Dermis microvascular lymphatic vessel endothelial cell (primary cell): ENCODE data around the gene DNAH17. TPM values are rescaled to one million over a fixed set of nuclear protein-coding genes. Genes with fewer than 3 reads are reported as not detected.

Experiments
- DNase-seq, 2 donors: peaks; one replicate each; pipeline versions ENCODE4 v3.0.0 to v3.0.0-alpha.2; 2010; ENCODE audit warnings: low read depth in 2 of 2
- total RNA-seq: library from RNA; depleted of rRNA; stranded (reverse); fragments of >200 nt; gene quantifications from 2 replicates; pipeline ENCODE4 v1.2.1, GENCODE V29; 2014

DNAH17 gene
- total RNA-seq, 1 donor from 2014 or later, result under 0.01 TPM

DNA sequence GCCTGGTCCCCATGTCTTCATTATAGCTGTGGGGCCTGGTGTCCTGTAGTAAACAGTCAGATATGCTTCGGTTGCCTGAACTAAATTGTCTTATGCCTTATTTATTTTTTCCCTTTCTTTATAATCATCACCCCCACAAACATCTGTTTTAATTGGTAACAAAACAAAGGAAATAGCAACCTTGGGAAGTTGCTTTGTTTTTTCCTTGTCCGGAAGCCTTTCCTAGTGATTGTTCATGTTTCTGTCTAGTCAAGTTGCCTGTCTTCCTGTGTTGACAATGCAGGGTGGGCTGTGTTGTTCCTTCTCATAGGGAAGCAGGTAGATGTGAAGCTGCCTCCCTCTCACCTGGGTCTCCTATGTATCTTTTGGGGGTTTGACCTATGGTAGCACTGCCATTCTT is 182.0 kb downstream of the DNAH17 start:
- DNase-seq, result peak in 1 of 2 donors; percentile 68

DNA sequence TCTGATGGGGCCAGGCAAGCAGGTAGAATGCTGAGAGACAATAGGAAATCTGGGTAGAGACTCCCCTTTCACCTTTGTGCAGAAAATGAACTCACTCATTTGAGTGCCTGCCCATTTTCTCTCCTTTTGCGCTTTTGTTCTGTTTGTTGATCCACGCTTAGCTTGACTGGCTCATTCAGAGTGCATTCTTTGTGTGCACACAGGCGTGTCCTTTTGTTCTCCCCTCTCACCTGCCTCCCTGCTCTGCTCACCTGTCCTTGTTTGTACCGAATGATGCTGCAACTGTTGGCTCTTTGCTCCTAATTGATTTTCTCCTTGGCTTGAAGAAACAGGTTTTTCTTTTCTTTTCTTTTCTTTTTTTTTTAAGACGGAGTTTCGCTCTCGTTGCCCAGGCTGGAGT is 183.0 kb downstream of the DNAH17 start:
- no peak for DNase-seq

DNA sequence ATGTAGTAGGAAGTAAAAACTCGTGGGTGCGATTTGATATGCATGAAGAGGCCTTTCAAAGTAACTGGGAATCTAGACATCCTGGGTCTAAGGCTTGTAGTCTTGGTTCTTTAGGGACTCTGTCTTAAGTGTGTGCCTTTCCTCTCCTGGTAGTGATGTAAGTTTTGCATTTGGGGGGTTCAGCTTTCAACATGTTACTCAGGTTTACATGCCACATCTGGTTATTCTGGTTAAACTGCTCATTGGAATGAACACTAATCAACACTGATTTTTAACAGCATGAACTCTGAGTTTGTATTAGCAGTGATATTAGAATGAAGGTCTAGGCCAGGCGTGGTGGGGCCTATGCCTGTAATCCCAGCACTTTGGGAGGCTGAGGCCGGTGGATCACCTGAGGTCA is 183.6 kb downstream of the DNAH17 start:
- DNase-seq, result no peak

DNA sequence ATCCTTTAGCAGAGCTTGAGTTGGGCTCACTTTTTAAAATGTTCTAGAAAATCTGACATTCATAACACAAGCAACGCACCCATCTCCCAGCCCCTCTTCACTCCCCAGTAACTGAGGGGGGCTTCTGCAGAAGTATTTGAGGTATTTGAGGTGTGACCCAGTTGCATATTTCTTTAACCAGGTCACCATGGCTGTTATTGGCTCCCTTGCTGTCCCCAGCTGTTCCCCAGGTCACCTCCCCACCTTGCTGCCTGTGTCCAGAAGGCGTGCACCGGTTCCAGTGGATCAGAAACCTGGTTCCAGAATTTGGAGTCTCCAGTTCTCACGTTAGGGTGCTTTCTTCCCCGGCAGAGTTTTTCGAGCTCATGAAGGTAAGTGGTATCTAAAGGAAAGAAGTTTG is 184.9 kb downstream of the DNAH17 start:
- no peak for DNase-seq

DNA sequence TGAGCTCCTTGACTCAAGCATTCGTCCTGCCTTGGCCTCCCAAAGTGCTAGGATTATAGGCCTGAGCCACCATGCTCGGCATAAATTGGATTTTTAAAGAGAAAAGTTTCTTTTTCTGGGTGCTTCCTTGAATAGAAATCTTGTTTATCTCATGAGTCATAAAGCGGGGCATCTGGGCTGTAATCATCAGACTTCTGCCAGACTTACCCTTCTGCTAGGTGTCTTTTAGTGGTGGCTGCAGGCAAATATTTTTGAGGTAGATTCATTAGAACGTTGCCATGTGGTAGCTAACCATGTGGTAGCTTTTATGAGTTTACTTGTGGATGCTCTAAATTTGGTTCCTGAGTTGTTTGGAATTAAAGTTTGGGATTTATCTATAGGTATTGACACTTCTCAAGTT is 185.4 kb downstream of the DNAH17 start:
- peak in 1 of 2 donors; percentile 79 for DNase-seq

DNA sequence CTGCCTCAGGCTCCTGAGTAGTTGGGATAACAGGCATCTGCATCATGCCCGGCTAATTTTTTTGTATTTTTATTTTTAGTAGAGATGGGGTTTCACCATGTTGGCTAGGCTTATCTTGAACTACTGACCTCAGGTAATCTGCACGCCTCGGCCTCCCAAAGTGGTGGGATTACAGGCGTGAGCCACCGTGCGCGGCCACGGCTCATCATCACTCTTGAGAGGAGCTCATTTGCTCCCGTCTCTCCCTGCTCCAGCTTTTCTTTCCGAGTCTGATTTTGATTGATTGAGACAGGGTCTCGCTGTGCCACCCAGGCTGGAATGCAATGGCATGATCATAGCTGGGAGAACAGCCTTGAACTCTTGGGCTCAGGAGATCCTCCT is 186.2 kb downstream of the DNAH17 start:
- no peak for DNase-seq

DNA sequence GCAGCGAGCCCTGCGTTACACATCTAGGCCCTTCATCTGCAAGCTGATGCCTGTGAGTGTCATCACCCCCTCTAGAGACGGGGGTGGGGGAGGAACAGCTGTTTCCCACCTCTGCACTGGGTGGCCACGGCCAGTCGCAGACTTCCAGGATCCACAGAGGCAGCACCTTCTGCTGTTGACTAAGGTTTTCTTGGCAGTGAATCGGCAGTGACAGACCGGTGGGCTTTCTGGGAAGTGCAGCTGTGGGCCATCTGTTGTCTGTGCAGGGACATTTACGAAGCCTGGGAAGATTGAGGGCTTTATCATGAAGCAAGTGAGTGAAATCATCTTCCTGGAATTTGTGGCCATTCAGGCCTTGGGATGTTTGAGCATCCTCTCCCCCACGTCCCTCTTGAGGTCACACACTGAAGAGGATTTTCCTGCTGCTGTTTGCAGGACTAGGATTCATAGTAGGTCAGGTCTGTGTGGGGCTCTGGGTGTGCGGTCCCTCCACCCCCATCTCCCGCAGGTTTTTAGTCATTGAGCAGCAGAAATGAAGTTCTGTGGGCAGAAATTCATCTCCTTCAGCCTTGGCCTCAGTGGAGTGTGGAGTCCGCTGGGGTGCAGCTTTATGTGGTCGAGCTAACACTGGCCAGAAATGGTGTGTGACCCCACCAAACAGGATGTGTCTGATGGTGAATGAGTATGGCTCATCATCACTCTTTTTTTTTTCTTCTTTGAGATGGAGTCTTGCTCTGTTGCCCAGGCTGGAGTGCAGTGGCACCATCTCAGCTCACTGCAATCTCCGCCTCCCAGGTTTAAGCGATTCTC is 186.8 kb downstream of the DNAH17 start:
- DNase-seq, result peak in 1 of 2 donors; percentile 67

DNA sequence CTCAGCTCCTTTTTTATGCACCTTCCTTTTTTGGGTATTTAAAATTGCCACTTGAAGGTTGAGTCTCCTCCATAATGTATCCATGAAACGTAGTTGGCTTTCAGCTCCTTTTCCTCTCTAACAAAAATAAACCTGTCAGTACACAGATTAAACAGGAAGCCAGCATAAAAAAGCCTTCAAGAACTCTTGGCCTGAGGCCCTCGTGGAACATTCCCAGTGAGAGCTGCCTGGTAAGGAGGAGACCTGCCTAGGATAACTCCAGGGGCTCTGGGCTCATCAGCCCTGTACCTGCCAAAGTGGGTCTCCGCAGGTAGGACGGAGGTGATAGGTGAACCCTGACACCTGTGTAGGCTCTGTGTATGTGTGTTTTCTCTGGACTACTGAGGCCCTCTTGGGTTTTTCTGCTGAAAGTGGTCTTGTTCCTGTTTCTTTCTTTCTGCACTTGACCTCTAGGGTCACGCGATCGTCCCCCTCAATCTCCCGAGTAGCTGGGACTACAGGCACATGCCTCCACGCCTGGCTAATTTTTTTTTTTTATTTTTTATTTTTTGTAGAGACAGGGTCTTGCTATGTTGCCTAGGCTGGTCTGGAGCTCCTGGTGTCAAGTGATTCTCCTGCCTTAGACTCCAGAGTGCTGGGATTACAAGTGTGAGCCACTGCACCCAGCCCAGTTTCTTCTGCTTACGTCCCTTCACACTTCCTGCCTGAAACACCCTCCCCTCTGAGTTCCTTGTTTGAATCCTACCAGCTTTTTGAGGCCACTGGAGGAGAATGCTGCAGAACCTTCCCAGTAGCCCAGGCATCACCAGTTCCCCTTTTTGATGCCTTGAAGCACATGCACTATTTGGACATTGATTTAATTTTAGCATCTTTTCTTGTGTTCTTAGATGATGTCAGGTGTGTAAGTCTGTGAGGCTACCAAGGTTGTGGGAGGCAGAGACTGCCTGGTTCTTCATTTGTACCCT is 188.9 kb downstream of the DNAH17 start:
- DNase-seq, result peak in 1 of 2 donors; percentile 86

DNA sequence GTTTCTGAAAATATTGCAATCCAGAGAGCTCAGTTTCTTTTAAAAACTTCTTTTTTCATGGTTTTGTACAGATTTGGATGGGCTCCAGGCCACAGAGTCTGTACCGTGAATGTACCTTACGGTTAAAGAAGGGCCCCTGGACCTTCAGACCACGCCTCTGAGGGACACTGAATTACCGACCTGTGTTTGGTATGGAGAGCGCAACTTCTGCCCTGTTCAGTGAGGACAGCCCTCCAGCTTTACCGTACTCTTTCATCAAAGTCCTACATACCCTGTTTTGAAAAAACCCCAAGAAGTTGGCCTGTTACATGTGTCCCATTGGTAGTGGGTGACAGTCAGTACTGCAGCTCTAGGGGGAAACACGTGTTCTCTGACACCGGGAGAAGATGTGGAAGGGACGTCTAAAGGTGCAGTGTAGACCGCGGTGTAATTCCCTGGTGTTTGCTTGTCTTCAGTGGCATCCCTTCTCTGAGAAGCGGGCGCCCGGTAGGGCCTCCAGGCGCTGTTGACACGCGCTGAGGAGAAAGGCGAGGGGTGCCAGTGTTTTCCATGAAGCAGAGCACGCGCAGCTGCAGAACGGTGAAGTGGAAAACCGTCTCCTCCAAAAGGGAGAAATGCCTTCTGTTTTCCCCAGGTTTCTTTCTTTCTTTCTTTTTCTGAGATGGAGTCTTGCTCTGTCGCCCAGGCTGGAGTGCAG is 192.6 kb downstream of the DNAH17 start:
- no peak for DNase-seq

DNA sequence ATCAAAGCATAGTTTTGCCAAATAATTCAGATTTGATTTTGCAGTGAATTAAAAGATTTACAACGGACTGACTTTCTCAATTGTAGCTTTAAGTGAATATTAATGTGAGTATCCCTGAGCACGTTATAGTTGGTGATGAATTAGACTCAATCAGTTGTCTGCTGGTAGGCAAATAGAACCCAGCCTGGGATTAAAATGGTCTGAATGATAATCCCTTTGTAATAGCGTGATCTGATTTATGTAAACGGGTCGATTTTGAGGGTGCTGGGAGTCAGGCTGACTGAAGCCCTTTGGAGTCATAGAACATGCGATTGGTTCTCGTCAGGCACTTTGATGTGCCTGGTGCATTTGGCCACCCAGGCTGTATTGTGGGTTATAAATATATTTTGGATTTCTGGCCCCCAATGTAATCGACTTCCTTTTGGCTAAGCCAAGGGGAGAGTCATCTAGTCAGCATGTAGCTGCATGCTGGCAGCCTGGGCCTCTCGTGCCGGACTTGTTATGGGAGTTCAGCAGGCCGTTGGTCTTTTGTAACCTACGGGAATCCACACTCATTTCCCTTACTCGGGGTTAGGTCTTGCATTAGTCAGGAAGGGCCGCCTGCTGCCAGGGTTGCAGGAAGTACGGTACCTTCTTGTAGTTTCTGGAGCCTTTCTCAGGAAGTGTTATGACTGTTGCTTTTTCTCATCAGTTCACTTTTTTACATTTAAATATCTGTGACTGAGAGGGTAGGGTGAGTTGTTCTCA is 193.3 kb downstream of the DNAH17 start:
- DNase-seq, result peak; percentile 92 to 99

DNA sequence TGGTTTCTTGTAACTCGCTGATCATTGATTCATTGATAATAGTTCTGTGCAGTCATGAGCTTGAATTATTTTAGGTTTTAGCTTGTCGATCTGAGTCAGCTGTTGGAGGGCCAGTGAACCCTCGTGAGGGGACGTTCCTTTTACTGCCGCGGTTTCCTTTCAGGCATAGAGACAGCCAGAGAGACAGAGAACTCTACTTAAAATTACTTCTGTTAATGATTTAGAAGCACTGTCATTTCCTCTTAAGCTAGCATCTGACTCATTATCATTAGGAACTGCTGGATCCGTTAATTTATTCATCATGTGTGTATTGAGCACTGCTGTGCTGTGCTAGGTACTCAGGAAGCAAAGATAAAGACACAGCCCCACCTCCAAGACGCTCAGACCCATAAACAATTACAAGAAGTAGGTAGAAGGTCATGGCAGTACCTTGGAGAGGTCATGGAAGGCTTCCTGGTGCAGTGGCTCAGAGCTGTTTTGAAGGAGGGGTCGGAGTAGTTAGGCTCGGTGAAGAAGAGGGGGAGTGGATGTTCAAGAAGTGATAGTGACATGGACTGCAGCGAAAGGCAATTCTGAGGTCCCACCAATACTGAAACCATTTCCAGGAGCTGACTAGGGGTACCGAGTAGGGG is 195.5 kb downstream of the DNAH17 start:
- peak in 1 of 2 donors; percentile 71 for DNase-seq

DNA sequence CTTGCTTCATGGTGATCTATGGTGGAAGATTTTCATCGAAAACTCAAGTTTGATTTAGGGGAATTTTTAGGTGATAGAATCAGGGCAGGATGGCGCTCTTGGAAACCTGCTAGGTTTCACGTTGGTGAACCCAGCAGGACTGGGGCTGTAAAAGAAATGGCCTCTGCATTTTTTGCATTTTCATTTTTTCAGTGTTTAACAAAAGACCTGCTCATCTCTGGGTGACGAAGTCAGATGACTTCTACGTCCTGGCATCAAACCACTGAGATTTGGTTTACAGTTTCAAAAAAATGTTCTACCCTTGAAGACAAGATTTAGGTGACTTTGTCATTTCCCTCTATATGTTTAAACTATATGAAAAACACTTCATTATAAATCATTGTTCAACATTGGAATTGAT is 196.8 kb downstream of the DNAH17 start:
- no peak for DNase-seq

DNA sequence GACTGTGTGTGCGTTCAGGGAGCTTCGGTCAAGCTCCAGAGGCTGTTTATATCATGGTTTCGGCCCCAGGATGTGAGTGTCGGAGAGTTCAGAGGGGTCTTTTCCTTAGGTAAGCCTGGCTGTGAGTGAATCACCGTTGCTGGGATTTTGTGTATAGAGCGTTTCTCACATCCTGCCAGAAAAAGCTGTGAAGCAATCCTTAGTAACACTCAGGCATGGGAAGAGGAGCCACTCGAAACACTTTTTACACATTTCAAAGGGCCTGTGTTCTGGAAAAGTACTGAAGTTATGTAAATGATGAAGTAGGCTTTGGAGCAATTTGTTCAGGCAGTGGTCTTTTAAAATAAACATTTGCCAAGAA is 198.1 kb downstream of the DNAH17 start:
- DNase-seq, result peak; percentile 95 to 99

DNA sequence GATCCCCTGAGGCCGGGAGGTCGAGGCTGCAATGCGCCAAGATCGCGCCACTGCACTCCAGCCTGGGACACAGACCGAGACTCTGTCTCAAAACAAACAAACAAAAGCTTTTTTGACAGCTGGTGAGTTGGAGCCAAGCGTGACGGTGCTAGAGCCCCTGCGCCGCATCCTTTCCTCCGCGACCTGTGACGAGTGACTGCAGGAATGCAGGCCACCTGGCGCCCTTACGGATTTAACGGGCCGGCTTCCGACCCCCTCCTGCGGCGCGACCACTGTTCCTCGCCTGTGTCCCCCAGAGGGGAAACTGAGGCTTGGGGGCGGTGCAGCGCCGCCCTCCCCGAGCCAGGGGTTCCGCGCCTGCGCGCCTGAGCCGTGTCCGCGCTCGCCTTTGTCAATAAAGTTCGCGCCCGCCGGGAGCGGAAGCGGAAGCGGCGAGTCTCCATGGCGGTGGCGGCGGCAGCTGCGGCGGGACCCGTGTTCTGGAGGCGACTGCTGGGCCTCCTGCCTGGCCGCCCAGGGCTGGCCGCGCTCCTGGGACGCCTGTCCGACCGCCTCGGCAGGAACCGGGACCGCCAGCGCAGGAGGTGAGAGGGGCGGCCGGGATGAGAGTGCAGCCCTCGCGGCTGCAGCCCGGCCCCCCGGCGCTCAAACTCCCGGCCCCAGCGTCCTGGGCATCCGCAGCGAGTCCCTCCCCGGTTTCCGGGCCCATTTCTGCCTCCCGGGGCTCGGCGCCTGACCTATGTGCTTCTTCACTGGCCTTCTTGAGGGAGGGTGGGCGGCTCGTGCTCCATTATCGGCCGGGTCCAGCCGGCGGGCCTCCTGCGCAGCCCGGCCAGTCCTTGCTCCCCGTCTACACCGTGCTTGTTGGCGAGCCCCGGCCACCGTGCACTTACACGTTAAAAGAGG is 198.7 kb downstream of the DNAH17 start, which contains the start of gene PGS1:
Gene PGS1 (plus strand): TSS at position 425 of the 906 bp plus-strand sequence. CDS start 17 bp downstream, at position 442.
- DNase-seq, result peak in 1 of 2 donors; percentile 78

DNA sequence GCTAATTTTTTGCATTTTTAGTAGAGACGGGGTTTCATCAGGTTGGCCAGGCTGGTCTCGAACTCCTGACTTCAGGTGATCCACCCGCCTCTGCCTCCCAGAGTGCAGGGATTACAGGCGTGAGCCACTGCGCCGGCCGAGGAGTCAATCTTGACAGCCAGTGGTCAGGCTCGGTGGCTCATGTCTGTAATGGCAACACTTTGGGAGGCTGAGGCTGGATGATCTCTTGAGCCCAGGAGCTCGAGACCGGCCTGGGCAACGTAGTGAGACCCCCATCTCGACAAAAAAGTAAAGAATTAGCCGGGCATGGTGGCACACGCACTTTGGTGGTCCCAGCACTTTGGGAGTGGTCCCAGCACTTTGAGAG is 199.4 kb downstream of the DNAH17 start:
- no peak for DNase-seq

DNA sequence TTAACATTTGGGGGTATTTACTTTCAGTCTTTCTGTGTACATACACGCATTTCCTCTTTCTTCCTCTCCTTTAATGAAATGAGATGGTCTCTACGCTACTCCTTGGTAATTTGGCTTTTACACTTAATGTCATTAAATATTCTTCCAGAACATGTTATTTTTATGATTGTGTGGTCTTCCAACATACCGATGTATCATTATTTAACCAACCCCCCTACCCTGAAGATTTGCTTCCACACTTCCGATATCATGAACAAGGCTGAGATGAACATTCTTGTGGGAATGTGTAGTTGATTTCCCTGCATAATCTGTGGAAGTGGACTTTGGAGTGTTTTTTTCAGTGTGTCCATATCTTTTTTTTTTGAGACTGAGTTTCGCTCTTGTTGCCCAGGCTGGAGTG is 201.0 kb downstream of the DNAH17 start:
- DNase-seq, result no peak

DNA sequence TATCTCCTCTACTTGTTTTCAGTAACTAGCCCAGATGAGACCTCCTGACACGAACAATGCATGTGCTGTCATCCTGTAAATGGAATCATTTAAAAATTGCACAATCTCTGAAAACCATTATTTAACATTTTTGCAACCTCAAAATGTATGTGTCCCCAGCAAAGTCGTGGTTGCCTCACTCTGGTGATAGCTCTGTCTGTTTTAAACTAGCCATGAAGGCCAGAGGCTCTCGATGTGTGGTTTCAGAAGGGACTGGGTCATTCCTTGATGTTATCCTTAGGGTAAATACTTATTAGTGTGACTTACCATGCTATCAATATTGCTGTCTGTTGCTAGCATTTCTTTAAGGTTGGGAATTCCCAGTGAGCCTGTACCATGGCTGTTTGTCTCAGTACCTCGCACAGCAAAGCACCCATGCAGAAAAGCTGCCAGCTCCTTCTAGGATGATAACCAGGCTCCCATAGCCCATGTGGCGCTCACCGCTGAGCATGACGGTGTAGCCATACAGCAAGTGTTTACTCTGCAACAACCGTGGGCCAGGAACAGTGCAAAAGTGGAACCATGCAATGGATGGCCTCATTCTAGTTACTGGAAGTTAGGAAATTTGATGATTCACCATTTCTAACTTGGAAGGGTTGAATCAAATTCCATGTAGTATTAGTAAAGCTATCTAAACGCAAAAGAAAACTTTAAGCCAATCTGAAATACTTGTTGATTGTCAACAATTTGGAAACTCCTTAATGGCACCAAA is 201.6 kb downstream of the DNAH17 start:
- peak in 1 of 2 donors; percentile 68 for DNase-seq

DNA sequence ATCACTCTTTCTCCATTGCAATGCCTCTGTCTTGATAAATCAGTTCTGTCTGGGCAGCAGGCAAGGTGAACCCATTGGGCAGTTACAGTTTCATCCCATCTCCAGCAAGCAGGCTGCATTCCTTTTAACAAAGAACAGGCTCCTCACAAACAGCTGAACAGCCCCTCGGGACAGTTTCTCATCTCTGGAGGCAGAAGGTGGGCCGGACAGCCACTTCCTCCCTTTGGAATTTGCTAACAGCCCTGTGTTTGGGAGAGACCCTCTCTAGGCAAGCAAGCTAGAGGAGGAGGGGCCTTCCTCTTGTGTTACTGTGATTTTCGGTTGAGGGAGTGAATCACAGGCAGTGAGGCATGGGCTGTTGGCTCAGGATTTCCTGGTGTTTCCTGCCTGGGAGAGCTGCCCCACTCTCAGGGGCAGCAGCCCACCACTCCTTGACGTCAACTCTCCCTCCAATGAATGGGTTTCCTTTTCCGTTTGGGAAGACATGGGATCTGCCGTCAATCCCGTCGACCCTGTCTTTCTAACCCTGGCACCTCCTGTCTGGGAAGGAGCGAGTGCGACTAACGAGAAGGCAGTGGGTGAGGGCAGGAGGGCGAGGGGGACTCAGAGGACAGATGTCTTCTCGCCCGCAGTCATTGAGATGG is 202.4 kb downstream of the DNAH17 start:
- peak in 1 of 2 donors; percentile 93 for DNase-seq
